ENCODE measurements around the gene PPP2R2B. TPM values are rescaled to one million over a fixed set of nuclear protein-coding genes. Genes with fewer than 3 reads are reported as not detected.

Gene PPP2R2B
- total RNA-seq, 1 donor from 2014 or later, result 54.1 TPM

DNA sequence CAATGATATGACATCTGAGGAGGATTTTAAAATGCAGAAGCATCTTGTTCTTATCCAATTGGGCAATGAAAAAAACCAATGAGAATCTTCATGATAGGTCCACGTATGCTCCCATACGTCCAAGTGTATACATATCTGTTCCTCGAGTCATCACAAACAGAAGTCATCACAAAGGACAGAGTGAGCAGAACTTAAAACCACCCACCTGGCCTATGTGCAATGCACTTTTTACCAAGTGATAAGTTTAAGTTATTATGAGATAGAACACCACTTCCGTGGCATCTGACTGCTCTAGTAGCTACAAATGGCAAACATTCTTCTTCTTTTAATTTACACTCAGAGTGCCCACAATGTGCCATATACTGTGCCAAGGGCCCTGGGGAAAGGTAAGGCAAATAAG is 82.4 kb downstream of the PPP2R2B start:
- intact Hi-C loops (cut with DNase I), result no loop called here
- DNase-seq (ENCODE audit: low spot score) (no peak), ATAC-seq (no peak)

DNA sequence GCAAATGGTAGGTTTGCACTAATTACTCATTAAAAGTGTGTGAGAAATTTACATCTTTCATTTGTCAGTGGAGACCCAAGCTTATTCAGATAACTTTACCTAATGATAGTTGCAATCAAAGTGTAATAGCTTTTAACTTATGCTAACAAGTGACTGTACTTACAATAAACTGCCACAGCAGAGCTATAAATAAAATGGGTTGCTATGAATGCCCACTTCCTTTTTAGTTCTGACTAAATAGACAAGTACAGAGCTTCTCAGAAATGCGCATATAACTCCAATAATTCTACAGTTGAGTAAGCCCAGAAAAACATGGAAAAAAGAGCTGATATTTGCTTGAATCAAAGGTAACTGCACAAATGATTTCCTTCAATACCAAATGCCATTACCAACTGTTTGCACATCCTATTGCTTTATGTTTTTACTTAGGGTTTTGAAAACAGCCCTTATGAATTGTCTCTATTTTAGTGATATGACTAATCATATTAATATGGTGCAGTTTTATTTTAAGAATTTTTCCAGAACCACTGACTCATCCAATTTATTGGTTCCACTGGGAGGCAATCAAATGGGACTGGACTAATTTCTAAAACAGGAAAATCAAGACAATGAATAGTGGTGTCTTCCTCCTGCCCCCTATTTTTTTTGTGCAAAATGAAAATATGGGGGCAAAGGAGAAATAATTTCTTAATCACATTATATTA is 84.1 kb downstream of the PPP2R2B start:
- no peak for DNase-seq (ENCODE audit: low spot score)
- ATAC-seq, result no peak

DNA sequence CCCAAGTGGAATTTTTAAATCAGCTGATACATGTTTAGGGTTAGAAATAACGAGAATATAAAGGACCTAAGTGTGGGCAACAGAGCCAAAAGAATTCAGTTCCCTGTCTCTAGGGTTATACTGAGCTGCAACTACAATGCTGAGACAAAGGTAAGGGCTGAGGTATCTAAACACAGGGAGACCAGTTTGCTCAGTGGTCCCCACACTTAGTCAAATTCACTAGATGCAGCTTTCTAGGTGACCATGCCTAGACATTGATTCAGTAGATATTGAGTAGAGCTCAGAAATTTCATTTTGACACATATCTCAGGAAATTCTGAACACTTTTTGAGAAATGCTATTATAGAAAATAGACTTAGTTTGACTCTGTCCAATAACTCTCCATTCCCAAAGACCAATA is 84.8 kb downstream of the PPP2R2B start:
- ATAC-seq (no peak), DNase-seq (ENCODE audit: low spot score) (no peak)
- intact Hi-C loops (cut with DNase I), result no loop called here

More for the DNA sequence above, 84.1 kb downstream of the PPP2R2B start:
- intact Hi-C loops (cut with DNase I), result no loop called here

DNA sequence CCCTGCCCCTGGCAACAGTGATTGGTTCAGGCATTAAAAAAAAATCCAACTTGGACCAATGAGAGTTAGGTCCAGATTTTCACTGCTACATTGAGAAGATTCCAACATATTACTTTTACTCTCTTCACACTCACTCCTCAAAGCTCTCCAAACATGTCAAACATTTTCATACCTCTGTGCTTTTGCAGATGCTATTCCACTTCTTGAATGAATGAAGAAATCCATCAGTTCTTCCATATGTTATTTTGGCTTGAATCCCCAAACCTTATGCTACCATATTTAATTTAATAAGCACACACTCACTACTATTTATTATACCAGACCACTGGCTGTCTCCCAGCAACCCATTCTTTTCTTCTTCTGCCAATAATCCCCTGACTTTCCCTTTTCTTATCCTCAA is 87.1 kb downstream of the PPP2R2B start:
- DNase-seq (ENCODE audit: low spot score) (no peak), ATAC-seq (no peak)
- intact Hi-C loops (cut with DNase I), result no loop called here

DNA sequence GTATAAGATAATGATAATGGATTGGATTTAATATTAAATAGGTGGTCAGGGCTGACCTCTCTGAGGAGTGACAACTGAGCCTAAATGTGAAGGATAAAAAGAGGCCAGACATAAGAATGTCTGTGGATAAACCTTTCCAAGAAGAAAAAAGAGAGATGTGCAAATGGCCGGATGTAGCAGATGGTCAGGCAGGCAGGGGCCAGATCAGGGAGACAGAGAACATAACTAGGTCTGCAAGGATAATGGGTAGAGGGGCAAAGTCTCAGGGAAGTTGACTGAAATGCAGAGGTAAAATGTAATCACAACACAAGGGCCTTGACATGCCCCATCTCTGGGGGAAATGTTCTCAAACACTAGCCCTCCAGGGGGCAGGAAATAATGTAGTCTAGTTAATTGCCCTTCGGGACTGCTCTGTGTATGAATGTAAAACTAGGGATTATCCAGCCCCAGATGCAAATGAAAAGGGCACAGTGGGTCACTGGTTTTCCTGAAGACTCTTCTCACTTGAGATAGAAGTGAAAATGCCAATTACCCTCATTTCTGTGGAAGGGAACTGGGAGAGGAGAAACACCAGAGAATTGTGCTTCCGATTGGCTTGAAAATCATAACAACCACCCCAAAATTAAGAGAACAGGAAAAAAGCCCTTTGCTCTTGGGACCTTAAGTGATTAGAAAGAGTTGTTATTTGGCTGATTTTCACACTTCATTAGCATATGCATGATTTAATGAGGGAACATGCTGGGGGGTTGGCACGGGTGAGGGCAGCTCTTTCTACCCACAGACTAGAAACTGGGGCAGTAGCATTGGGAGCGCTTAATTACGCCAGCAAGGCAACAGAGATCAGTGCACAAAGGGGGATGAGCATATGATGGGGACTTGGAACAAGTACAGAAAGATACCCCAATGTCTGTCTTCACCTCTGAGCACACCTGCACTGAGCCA is 88.6 kb downstream of the PPP2R2B start:
- DNase-seq (ENCODE audit: low spot score) (no peak), ATAC-seq (no peak)
- intact Hi-C loops (cut with DNase I), result no loop called here

DNA sequence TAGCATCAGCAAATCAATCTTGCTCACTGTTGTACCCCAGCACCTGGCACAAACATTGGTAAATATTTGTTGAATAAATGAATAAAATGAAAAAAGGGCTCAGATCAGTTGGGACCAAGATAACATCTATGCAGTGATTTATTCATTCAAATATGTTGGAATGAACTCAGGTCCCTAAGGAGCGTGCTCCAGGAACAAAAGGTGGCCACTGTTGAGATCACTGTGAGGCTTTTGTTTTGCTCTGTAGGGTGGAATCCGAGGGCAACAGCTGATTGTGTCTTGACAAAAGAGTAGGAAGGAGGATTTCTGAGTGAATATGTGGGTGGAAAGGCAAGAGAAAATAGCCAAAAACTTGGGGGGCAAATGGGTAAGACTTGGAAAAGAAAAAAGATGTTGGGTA is 89.7 kb downstream of the PPP2R2B start:
- no peak for DNase-seq (ENCODE audit: low spot score)
- intact Hi-C loops (cut with DNase I), result no loop called here

DNA sequence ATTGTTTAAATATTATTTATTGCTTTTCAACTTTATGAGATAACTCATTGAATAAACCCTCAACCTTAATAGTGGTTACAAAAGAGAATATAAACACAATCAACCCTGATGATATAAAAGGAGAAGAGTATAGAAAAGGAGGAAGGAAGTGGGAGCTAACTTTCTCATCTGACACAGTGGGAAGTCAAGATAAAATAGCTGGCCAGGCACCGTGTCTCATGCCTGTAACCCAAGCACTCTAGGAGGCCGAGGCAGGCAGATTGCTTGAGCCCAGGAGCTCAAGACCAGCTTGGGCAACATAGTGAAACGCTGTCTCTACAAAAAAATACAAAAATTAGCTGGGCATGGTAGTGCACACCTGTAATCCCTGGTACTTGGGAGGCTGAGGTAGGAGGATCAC is 93.5 kb downstream of the PPP2R2B start:
- intact Hi-C loops (cut with DNase I), result no loop called here
- DNase-seq (ENCODE audit: low spot score) (no peak), ATAC-seq (peak; percentile 46)

More for the DNA sequence above, 89.7 kb downstream of the PPP2R2B start:
- ATAC-seq, result no peak

DNA sequence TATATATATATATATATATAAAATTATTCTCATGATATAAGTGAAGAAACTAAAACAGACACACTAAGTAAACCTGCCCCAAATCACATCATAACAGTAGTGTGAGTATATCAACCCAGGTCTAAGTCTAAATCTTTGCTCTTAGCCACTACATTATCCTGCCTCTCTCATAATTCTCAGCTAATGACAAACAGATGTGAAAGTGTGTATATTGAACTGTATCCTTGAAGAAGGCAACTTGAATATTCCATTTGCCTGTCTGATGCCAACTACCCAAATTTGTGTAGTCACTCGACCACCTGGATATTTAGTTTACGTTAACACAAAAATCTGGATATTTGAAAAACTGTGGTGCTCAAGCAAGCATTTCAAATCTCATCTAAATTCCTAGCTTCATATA is 97.4 kb downstream of the PPP2R2B start:
- no peak for ATAC-seq
- DNase-seq (ENCODE audit: low spot score), result no peak
- intact Hi-C loops (cut with DNase I), result no loop called here

DNA sequence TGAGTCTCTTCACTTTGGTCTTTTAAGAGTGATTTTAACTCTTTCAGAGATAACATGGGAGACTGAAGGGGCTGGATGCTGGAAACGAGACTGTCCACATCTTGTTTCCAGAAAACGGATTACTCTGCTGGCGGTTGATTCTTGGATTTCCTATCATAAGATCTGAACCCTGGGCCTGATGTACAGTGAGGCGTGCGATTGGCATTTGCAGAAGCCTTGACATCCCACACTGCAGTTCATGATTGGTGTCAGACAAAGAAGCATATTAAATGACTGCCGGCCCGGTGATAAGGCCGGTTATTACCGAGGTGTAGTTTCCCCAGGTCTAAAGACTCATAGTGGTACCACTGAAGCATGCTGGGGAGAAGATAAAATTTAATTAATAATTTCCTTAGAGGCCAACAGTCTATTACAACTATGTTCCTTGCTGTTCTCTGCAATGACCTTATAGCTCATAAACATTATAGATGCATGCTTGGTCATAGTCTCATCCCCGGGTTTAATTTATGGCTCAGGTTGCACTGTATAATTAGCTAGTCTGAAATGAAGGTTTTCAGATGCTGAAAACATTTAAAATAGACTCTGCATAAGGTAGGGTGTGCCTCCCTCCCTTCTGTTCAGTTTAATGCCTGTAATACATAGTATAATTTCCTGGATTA is 99.2 kb downstream of the PPP2R2B start:
- intact Hi-C loops (cut with DNase I), result no loop called here

DNA sequence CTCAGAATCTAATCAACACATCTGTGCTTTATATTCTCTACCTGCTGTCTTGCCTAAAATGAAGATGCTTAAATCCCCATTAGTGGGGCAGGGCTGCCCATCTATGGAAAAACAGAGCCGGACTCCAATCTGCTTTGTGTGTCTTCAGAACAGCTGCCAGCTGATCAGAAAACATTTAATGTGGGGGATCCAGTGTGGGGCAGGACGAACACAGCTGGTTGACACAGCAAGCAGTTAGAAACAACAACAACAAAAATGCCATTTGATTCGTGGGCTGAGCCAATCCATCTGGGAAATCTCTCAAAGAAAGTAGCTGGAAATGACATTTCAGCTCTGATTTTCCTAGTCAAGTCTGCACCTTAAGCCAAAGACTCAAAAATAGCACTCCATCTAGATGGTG is 99.8 kb downstream of the PPP2R2B start:
- intact Hi-C loops (cut with DNase I), result no loop called here
- ATAC-seq, result no peak

More for the DNA sequence above, 99.2 kb downstream of the PPP2R2B start:
- ATAC-seq, result no peak
- DNase-seq (ENCODE audit: low spot score), result no peak

DNA sequence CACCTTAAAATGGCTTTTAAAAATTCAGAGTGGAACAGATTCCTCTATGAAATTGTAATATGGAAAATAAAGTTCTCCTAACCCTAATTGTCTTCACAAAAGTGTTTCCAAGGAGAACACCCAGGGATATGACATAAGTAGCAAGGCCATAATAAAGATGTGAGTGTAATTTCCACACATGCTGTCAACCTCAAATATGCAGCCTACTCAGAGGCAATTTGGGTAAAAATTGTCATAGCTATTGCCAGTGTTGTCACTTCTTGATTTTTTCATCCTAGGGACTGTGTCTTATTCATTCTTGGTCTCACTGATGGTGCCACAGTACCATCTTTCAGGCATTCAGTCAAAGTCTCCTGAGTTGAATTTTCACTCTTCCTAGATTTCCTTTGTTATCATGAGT is 100.3 kb downstream of the PPP2R2B start:
- intact Hi-C loops (cut with DNase I), result no loop called here
- DNase-seq (ENCODE audit: low spot score), result no peak
- ATAC-seq, result no peak

More for the DNA sequence above, 99.8 kb downstream of the PPP2R2B start:
- DNase-seq (ENCODE audit: low spot score), result no peak

DNA sequence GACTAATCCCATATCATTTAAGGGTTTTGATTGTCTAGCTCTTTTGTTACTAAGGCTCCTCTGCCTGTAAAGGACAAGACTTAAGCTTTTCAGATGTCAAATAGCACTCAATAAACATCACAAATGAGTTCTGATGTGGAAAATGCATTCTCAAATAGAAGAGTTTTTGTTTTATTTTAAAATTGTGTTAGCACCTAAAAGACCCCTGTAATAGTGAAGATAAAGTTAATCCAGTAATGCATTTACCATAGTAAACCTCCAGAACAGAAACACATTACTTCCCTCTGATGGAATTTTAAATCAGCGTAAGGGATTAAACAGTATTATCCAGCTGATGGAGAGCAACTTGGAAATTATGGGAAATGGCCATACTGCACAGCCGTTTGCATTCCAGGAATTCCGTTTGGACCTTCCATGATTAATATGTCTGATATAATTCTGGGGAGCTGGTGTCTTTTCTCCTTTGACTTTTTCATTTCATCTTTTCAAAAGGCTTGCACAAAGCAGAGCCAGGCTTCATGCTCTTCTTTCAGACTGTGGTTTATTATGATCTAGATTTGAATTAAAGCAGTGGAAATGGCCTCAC is 105.6 kb downstream of the PPP2R2B start:
- ATAC-seq (no peak), DNase-seq (ENCODE audit: low spot score) (no peak)
- intact Hi-C loops (cut with DNase I), result no loop called here

DNA sequence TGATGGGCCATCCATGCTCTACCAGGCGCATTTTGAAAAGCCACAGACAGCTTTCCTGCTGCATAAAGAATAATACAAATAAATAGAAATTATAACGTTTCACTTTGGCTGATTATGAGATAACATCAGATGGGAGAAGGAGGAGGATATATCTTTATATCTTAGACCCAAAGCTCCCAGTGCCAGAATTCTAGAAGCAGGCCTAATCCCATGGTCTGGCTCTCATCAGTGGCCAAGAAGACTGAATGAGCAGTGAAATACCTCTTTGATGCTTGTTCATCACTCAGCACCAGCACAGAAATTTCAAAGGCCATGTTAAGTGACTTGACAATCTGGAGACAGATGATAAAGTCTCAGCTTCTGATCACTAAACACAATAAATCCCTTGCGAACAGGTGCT is 107.6 kb downstream of the PPP2R2B start:
- intact Hi-C loops (cut with DNase I), result no loop called here
- ATAC-seq (no peak), DNase-seq (ENCODE audit: low spot score) (no peak)

DNA sequence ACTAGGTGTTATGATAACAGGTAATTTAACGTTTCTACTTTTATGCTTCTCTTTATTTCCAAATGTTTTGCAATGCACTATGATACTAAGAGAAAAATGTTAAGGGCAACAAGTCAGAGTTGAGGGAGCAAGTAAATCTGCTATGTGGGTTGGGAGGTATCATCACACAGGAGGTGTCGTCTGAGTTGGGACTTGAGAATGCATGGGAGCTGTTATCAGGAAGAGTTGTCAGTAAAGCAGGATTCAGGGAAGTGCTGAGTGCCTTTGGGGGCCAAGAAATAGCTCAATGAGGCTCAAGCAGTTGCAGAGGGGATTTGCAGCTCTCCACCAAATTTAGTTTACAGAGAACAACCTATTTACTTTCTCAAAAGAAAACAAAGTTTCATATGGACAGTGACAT is 108.0 kb downstream of the PPP2R2B start:
- ATAC-seq, result no peak

DNA sequence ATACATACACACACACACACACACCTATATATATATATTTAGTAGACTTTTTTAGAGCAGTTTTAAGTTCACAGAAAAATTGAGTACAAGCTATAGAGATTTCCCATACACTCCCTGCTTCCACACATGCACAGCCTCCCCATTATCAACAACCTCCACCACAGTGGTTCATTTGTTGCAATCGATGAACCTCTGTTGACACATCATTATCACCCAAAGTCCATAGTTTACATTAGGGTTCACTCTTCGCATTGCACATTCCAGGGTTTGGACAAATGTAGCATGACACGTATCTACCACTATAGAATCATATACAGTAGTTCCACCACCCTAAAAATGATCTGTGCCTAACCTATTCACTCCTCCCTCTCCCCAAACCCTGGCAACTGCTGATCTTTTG is 111.0 kb downstream of the PPP2R2B start:
- intact Hi-C loops (cut with DNase I), result no loop called here
- ATAC-seq (no peak), DNase-seq (ENCODE audit: low spot score) (no peak)

More for the DNA sequence above, 108.0 kb downstream of the PPP2R2B start:
- DNase-seq (ENCODE audit: low spot score), result no peak
- intact Hi-C loops (cut with DNase I), result no loop called here

DNA sequence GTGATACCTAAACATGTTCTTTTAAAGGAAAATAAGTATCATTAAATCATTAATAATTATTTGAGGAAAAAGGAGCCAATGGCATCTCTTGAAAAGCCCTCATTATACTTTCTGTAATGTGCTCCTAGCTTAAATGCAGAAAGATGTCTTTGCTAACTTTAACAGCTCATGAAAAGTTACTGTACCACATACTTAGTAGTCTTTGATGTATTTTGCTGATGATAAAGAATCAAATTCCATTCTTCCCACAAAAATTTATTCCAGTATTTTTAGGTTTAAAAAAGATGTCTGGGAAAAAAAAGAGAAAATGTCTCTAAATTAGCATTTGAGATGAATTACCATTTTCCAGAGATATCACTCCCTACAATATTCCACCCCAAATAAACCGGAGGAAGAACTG is 112.5 kb downstream of the PPP2R2B start:
- intact Hi-C loops (cut with DNase I), result no loop called here
- DNase-seq (ENCODE audit: low spot score) (no peak), ATAC-seq (no peak)

DNA sequence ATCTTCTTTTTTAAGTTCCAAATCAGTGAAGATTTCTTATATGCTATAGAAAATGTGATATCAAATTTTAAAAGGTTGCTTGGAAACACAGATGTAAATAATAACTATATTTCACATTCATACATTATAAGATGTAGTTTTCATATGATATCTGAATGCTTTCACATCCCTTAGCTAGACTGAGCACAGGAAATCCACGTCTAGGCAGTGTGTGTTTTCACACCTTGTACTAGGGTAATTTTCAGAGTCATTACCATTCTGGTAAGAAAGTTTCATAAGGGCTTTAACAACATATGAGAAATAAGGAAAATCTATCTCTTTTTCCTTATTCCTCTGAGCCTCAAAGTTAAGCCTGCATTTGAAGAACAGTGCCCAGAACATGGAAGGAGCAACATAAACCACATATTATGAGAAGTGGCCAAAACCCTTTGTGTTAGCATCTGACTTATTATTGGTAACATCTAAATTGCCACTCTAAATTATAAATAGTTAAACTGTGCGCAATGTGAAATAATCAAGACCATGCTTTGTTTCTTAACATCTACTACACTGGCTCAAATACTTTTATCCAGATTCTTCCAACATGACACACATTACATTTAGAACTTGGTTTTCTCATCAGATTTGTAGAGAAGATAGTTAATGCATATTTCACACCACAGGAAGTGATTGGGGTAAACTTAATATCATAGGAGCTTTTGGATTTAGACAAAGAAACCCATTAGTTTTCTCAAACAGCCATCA is 113.3 kb downstream of the PPP2R2B start:
- ATAC-seq (no peak), DNase-seq (ENCODE audit: low spot score) (no peak)
- intact Hi-C loops (cut with DNase I), result no loop called here

DNA sequence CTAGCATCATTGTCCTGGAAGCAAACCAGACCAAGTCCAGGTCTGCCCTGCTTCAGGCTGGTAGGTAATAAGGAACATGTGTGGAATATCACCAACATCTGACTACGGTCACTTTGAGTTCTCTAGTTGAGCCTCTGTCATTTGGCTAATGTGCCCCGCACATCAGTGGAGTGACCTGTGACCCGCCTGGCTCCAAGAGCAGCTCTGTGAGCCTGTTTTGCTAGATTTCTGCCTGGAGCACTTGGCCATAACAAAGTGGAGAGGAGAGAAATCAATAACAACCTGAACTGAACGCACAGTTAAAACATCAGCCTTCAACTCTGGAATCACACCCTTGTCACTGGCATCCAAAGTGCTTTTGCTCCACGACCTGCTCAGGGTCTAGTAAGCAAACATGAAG is 115.7 kb downstream of the PPP2R2B start:
- intact Hi-C loops (cut with DNase I), result no loop called here
- no peak for DNase-seq (ENCODE audit: low spot score)
- no peak for ATAC-seq

DNA sequence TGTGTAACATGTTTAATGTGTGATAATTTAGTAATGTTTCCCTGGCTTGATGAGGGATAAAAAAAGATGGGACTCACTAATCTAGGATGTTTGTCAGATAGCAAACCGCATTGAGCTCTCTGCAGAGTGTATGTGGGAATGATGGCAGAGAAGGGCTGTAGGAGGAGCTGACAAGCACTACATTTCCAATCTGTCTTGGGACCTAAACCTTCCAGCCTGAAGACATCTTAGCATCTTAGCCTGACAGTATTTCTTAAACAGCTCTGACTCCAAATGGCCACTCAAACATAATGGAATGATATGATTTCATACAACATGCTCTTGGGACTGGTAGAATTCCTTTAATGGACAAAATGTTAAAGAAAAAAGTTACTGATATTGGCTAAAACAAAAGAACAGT is 116.7 kb downstream of the PPP2R2B start:
- intact Hi-C loops (cut with DNase I), result no loop called here
- no peak for ATAC-seq
- no peak for DNase-seq (ENCODE audit: low spot score)
